ENCODE measurements around the gene MED15.

- no peak for TF ChIP-seq CTCF (conservative IDR thresholded peaks at IDR 0.05; ENCODE audit: low read depth, low read length)
- no peak for TF ChIP-seq SMC3 (IDR thresholded peaks at IDR 0.05; ENCODE audit: low read depth, low read length)
- no peak for TF ChIP-seq POLR2A (IDR thresholded peaks at IDR 0.05; ENCODE audit: low read depth, low read length)
- no peak for TF ChIP-seq BHLHE40 (IDR thresholded peaks at IDR 0.05; ENCODE audit: low read depth, low read length)
These were observed 10.0 kb downstream of the MED15 start for GRCh38 chr22:20517422-20517821.

Data from IMR-90 (cell line).